ENCODE data around the gene TMEM107. TPM values are rescaled to one million over a fixed set of nuclear protein-coding genes. Genes with fewer than 3 reads are reported as not detected.

The TMEM107 gene
- total and polyA plus RNA-seq, 2 donors, result 21.3 to 71.6 TPM

DNA sequence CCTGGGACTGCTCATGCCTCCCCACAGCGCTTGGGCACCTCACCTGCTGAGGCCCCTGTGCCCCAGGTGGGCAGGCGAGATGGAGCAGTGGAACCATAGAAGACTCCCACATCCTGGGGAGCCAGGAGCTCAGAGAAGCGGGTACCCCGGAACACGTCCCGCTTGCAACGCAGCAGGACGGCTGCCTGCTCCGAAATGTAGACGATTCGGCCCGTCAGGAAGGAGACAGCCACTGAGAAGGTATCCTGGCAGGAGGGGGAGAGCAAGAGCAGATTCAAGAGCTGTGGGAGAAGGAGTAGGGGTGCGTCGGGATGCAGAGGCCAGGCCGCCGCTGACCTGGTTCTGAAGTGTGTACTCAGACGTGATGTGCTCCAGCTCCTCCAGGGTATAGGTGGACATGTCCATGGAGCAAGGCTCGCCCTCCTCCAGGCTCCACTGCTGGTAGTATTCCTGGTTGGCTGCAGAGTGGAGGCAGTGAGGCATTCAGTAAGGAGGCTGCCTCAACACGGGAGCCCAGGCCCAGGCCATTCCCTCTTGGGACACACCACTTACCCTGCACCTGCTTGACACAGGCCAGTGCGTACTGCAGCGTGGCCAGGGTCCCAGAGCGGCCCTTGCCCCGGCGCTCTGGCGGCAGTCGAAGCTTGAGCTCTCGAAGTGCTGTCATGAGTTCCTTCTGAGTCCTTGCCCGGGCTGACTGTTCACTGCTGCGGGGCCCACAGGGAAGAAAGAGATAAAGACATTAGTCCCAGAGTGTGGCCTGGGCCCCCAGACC is 26.6 kb downstream of the TMEM107 start:
- Histone ChIP-seq H3K9me3 (ENCODE audit: control insufficient read depth in 2 of 2, insufficient read depth in 1 of 2, low read length in 1 of 2) (peaks cover 0 to 3% of the 10 kb centered on the region in 2 donors), H3K4me3 (ENCODE audit: low read length in 2 of 2) (no peak overlapping the region), H3K27me3 (ENCODE audit: control insufficient read depth in 2 of 2, insufficient read depth in 1 of 2, low read length in 1 of 2) (no peaks in the 10 kb centered on the region), H3K4me1 (ENCODE audit: control insufficient read depth in 2 of 2, insufficient read depth in 2 of 2, low read length in 2 of 2) (peaks cover 24 to 42% of the 10 kb centered on the region in 2 donors), H3K36me3 (ENCODE audit: control insufficient read depth in 2 of 2, insufficient read depth in 2 of 2, low read length in 1 of 2) (peaks cover 49 to 50% of the 10 kb centered on the region in 2 donors), H3K27ac (ENCODE audit: low read depth in 1 of 2, low read length in 1 of 2) (no peak overlapping the region)
- WGBS, result 98% methylated on average over 29 of the region's 29 CpGs
- no peak for DNase-seq (ENCODE audit: low read depth in 6 of 9, low spot score in 9 of 9)

DNA sequence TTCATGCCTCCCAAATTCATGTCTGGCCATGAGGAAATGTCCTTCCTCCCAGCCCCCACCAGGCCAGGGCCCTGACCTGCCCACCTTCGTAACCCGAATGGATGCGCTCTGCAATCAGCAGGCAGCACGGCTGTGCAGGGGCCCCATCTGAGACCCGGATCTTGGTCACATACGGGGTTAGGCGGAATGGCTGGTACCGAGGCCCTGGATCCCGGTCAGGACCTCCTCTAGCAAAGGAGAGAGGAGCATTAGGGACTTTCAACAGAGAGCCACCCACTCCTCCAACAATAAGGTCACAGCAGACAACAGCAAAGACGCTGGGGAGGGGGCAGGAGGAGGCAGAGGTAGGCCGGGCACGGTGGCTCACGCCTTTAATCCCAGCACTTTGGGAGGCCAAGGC is 27.6 kb downstream of the TMEM107 start:
- 98% methylated on average over 13 of the region's 13 CpGs for WGBS
- Histone ChIP-seq H3K9me3 (ENCODE audit: control insufficient read depth in 2 of 2, insufficient read depth in 1 of 2, low read length in 1 of 2) (peaks cover 0 to 3% of the 10 kb centered on the region in 2 donors), H3K36me3 (ENCODE audit: control insufficient read depth in 2 of 2, insufficient read depth in 2 of 2, low read length in 1 of 2) (peaks cover 59 to 61% of the 10 kb centered on the region in 2 donors), H3K27me3 (ENCODE audit: control insufficient read depth in 2 of 2, insufficient read depth in 1 of 2, low read length in 1 of 2) (no peaks in the 10 kb centered on the region), H3K4me3 (ENCODE audit: low read length in 2 of 2) (no peak overlapping the region), H3K27ac (ENCODE audit: low read depth in 1 of 2, low read length in 1 of 2) (no peak overlapping the region), H3K4me1 (ENCODE audit: control insufficient read depth in 2 of 2, insufficient read depth in 2 of 2, low read length in 2 of 2) (peaks cover 17 to 32% of the 10 kb centered on the region in 2 donors)
- DNase-seq (ENCODE audit: low read depth in 6 of 9, low spot score in 9 of 9), result no peak

DNA sequence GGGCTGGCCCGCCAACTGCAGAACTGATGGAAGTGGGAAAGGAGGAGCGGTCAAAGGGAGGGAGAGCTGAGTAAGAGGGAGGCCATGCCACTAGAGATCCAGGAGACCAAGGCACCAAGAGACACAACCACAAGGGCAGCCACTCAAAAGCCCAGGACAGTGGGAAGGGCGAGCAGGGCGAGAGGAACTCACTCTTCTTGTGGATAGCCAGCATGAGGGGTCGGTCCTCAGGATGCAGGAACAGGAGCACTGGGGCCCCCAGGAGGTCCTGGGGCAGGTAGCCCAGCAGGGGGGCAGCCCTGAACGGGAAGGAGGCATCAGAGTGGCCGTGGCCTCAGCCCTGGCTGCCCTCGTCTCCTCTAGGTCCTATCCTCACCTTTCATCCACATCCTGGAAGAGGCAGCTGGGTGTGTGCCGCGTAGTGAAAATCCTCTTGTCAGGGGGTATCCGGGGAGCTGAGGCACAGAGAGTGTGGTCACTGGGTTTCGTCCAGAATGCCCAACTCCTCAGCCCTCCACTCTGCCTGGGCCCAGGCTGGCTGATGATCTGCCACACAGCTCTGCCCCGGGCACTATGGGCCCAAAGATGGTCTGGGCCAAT is 28.3 kb downstream of the TMEM107 start:
- Histone ChIP-seq H3K27ac (ENCODE audit: low read depth in 1 of 2, low read length in 1 of 2) (no peak overlapping the region), H3K4me3 (ENCODE audit: low read length in 2 of 2) (no peak overlapping the region), H3K36me3 (ENCODE audit: control insufficient read depth in 2 of 2, insufficient read depth in 2 of 2, low read length in 1 of 2) (peaks cover 66% of the 10 kb centered on the region in 2 donors), H3K27me3 (ENCODE audit: control insufficient read depth in 2 of 2, insufficient read depth in 1 of 2, low read length in 1 of 2) (no peaks in the 10 kb centered on the region), H3K4me1 (ENCODE audit: control insufficient read depth in 2 of 2, insufficient read depth in 2 of 2, low read length in 2 of 2) (peaks cover 17 to 25% of the 10 kb centered on the region in 2 donors), H3K9me3 (ENCODE audit: control insufficient read depth in 2 of 2, insufficient read depth in 1 of 2, low read length in 1 of 2) (peaks cover 0 to 3% of the 10 kb centered on the region in 2 donors)
- 97% methylated on average over 13 of the region's 13 CpGs for WGBS
- DNase-seq (ENCODE audit: low read depth in 6 of 9, low spot score in 9 of 9), result no peak

DNA sequence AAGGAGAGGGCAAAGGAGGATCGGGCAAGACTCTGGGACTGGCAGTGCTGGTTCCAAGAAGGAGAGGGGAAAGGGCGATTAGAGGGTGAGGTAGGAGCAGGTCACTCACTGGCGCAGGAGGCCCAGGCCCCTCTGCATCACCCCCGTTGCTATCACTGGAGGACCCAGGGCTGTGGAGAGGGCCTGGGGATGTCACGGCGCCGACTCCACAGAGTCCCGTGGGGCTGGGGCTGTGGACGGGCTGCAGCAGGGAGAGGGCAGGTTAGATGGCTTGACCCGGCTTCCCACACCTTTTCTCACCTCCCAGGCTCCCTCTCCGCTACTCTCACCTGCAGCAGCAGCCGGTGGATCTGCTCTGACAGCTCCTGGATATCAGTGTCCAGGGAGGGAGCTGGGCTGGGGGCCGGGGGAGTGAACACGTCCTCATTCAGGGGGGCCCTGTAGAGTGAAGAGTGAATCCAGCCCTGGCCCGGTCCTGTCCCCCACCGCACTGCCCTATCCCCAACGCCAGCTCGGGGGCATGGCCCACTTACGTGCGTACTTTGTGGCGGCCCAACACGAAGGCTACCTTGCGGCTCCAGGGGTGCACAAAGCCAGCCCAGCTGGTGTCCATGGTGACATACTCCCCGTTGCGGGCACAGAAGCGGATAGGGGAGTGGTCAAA is 28.9 kb downstream of the TMEM107 start:
- 96% methylated on average over 26 of the region's 26 CpGs for WGBS
- Histone ChIP-seq H3K4me3 (ENCODE audit: low read length in 2 of 2) (no peak overlapping the region), H3K9me3 (ENCODE audit: control insufficient read depth in 2 of 2, insufficient read depth in 1 of 2, low read length in 1 of 2) (peaks cover 0 to 3% of the 10 kb centered on the region in 2 donors), H3K27me3 (ENCODE audit: control insufficient read depth in 2 of 2, insufficient read depth in 1 of 2, low read length in 1 of 2) (no peaks in the 10 kb centered on the region), H3K36me3 (ENCODE audit: control insufficient read depth in 2 of 2, insufficient read depth in 2 of 2, low read length in 1 of 2) (peaks cover 72% of the 10 kb centered on the region in 2 donors), H3K4me1 (ENCODE audit: control insufficient read depth in 2 of 2, insufficient read depth in 2 of 2, low read length in 2 of 2) (peaks cover 11 to 19% of the 10 kb centered on the region in 2 donors), H3K27ac (ENCODE audit: low read depth in 1 of 2, low read length in 1 of 2) (no peak overlapping the region)
- DNase-seq (ENCODE audit: low read depth in 6 of 9, low spot score in 9 of 9), result no peak

DNA sequence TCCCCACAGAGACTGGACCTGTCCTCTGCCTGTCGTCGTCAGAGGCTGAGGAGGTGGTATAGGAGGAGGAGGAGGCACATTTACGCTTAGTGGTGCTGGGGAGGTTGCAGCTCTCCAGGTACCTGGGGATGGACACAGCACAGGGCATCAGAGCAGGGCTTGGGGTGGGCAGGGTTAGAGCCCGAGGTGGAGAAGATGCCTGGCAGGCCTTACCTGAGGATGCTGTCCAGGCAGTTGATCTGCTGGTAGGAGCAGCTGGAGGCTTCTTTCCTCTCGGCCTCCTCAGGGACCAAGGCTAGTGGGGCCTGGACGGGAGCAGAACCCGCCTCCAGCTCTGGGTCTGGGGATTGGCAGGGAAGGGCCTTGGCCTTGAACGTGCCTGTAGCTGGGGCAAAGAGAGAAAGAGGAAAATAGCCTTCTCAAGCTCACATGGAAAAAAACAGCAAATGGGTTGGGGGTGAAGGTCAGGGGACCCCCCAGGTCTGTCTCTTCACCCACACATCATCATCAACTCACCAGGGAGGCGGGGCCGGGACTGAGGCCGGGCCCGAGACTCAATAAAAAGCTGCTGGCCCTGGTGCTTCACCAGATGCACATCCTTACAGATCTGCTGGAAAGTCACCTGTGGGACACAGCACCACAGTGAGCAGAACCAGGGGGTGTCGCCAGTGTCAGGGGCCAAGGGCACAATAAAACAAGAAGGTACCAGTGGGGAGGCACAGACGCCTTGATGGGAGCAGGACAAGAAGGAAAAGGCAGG is 29.6 kb downstream of the TMEM107 start:
- H3K4me3 ChIP-seq (ENCODE audit: low read length in 2 of 2), result no peak overlapping the region
- H3K27ac ChIP-seq (ENCODE audit: low read depth in 1 of 2, low read length in 1 of 2), result no peak overlapping the region
- no peaks in the 10 kb centered on the region for H3K27me3 ChIP-seq (ENCODE audit: control insufficient read depth in 2 of 2, insufficient read depth in 1 of 2, low read length in 1 of 2)
- WGBS, result 98% methylated on average over 14 of the region's 14 CpGs
- peaks cover 0 to 3% of the 10 kb centered on the region in 2 donors for H3K9me3 ChIP-seq (ENCODE audit: control insufficient read depth in 2 of 2, insufficient read depth in 1 of 2, low read length in 1 of 2)
- H3K4me1 ChIP-seq (ENCODE audit: control insufficient read depth in 2 of 2, insufficient read depth in 2 of 2, low read length in 2 of 2), result peaks cover 11 to 12% of the 10 kb centered on the region in 2 donors
- H3K36me3 ChIP-seq (ENCODE audit: control insufficient read depth in 2 of 2, insufficient read depth in 2 of 2, low read length in 1 of 2), result peaks cover 74 to 79% of the 10 kb centered on the region in 2 donors
- DNase-seq (ENCODE audit: low read depth in 6 of 9, low spot score in 9 of 9), result no peak

DNA sequence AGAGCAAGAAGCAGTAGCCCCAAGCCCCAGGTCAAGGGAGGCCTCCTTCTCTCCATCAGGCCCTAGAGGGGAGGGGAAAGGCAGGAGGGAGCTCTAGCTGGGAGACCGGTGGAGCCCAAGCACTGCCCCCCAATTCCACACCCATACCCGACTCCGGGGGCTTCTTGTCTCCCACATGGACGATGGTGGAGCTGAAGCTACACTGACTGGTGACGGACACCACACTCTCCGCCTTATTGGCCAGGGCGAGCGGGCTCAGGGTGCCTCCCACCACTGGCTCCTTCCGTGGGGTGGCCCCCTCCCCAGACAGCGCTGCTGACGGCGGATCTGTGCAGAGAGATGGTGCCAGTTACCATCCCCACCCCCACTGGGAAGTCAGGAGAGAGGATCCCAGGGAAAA is 30.4 kb downstream of the TMEM107 start:
- peaks cover 0 to 3% of the 10 kb centered on the region in 2 donors for H3K9me3 ChIP-seq (ENCODE audit: control insufficient read depth in 2 of 2, insufficient read depth in 1 of 2, low read length in 1 of 2)

DNA sequence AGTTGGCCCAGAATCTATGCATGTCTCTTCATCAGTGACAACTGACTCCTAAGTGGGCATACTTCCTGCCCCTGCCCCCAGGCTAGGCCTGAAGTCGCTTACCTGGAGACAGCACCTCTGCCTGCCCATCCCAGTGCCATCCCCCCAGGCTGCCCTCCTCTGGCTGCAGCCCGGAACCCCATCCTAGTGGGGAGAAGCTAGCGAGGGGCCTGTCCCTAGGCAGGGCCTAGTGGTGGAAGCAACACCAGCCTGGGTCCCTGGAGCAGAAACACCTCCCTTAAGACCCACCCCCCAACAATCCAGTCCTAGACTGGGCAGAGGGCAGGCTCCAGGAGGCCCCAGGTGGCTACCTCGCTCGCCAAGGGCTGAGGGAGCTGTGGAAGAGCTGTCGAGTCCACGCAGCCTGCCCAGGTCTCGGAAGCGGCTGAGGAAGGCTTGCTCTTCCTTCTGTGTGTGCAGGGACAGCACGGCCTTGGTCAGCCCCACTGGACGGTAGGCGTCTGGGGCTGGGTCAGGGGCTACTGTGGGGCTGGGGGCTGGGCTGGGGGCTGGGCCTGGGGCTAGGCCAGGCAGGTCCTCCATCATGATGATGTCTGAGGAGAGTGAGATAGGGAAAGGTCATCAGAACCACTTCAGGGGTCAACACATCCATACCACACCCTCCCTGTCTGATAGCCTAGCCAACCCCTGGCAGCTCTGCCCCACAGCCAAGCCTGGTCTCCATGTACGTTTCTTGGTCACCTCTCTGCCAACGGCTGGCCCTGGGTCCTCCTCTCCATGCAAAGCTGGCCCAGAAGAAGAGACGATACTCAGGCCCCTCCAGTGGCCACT is 31.6 kb downstream of the TMEM107 start:
- DNase-seq (ENCODE audit: low read depth in 6 of 9, low spot score in 9 of 9), result no peak
- H3K9me3 ChIP-seq (ENCODE audit: control insufficient read depth in 2 of 2, insufficient read depth in 1 of 2, low read length in 1 of 2), result no peaks in the 10 kb centered on the region
- no peak overlapping the region for H3K27ac ChIP-seq (ENCODE audit: low read depth in 1 of 2, low read length in 1 of 2)
- WGBS, result 96% methylated on average over 15 of the region's 15 CpGs
- peaks cover 79 to 89% of the 10 kb centered on the region in 2 donors for H3K36me3 ChIP-seq (ENCODE audit: control insufficient read depth in 2 of 2, insufficient read depth in 2 of 2, low read length in 1 of 2)
- no peak overlapping the region for H3K4me3 ChIP-seq (ENCODE audit: low read length in 2 of 2)
- peaks cover 0 to 4% of the 10 kb centered on the region in 2 donors for H3K4me1 ChIP-seq (ENCODE audit: control insufficient read depth in 2 of 2, insufficient read depth in 2 of 2, low read length in 2 of 2)
- H3K27me3 ChIP-seq (ENCODE audit: control insufficient read depth in 2 of 2, insufficient read depth in 1 of 2, low read length in 1 of 2), result no peaks in the 10 kb centered on the region

More for the DNA sequence above, 30.4 kb downstream of the TMEM107 start:
- Histone ChIP-seq H3K4me1 (ENCODE audit: control insufficient read depth in 2 of 2, insufficient read depth in 2 of 2, low read length in 2 of 2) (peaks cover 6 to 8% of the 10 kb centered on the region in 2 donors), H3K4me3 (ENCODE audit: low read length in 2 of 2) (no peak overlapping the region), H3K36me3 (ENCODE audit: control insufficient read depth in 2 of 2, insufficient read depth in 2 of 2, low read length in 1 of 2) (peaks cover 81 to 86% of the 10 kb centered on the region in 2 donors), H3K27ac (ENCODE audit: low read depth in 1 of 2, low read length in 1 of 2) (no peak overlapping the region), H3K27me3 (ENCODE audit: control insufficient read depth in 2 of 2, insufficient read depth in 1 of 2, low read length in 1 of 2) (no peaks in the 10 kb centered on the region)
- WGBS, result 98% methylated on average over 12 of the region's 12 CpGs
- DNase-seq (ENCODE audit: low read depth in 6 of 9, low spot score in 9 of 9), result no peak

Data from thymus (tissue), 11 donors.